ENCODE results near the gene MERTK. TPM values are rescaled to one million over a fixed set of nuclear protein-coding genes. Genes with fewer than 3 reads are reported as not detected.

Gene MERTK
- total RNA-seq, 1 experiment from 2014 or later = 14.5 TPM

DNA sequence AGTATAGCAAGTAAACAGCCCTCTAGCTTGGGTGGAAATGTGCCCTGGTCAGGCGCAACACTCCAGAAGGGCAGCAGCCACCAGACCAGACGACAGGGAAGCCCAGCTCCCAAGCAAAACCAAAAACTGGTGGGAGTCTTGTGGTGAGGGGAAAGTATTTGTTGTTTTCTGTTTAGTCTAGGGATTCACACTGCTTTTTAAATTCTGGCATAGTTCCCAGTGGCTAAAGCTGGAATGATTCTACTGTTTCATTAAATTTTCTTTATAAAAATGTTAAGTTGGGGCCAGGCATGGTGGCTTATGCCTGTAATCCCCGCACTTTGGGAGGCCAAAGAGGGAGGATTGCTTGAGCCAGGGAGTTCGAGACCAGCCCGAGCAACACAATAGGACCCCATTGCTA, 38.5 kb downstream of the MERTK start:
- intact Hi-C loops (cut with micrococcal nuclease; ENCODE audit: unreplicated experiment) = no loop called here
- no TSS peak for BruUV-seq (replicated peaks)

DNA sequence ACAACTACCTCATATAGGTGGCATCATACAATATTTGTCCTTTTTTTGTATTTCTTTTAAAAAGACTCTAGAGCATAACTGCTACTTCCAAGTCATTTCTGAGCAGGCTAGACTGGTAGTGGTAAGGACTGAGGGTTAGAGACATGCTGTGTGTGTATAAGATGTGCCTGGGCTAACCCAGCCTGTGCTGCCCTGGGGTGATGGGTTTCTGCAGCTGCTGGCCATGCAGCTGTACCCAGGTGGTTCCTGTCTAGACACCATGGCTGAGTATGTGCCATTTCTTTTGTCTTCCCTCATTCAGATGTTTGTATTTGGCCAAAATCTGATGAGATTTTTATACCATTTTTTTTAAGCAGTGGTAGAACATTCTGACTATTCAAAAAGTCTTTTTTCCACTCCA, 40.0 kb downstream of the MERTK start:
- Histone ChIP-seq H3K27ac (ENCODE audit: low read length) (no peak overlapping the region), H3K27me3 (ENCODE audit: control insufficient read depth, insufficient read depth, low read length) (no peaks in the 10 kb centered on the region), H3K4me1 (ENCODE audit: control insufficient read depth, insufficient read depth, low read length) (no peaks in the 10 kb centered on the region), H3K4me3 (ENCODE audit: low read depth in 2 of 2, low read length in 2 of 2) (no peak overlapping the region), H3K9me3 (ENCODE audit: control insufficient read depth, insufficient read depth, low read depth, low read length) (no peaks in the 10 kb centered on the region), H3K36me3 (ENCODE audit: control insufficient read depth, insufficient read depth, low read length) (no peaks in the 10 kb centered on the region)
- in situ Hi-C loops (cut with HindIII; ENCODE audit: low pct_unique_long_range_greater_than_20kb, low sequenced_read_pairs) (no loop called here), intact Hi-C loops (cut with micrococcal nuclease; ENCODE audit: unreplicated experiment) (no loop called here)
- DNase-seq (ENCODE audit: low read depth, low spot score) (no peak), ATAC-seq (0 out of 2 replicates have a peak, but pooled peaks have one; percentile 48)
- ChIA-PET CTCF (no interaction called here), POLR2A (no interaction called here)
- no TSS peak for BruUV-seq (replicated peaks)
- TF ChIP-seq POLR2AphosphoS5 (IDR thresholded peaks at IDR 0.05; ENCODE audit: low read depth, low read length) = no peak
- no peak for TF ChIP-seq TCF7L2 (IDR thresholded peaks at IDR 0.05; ENCODE audit: low read depth, low read length)
- TF ChIP-seq, protein P1, sequence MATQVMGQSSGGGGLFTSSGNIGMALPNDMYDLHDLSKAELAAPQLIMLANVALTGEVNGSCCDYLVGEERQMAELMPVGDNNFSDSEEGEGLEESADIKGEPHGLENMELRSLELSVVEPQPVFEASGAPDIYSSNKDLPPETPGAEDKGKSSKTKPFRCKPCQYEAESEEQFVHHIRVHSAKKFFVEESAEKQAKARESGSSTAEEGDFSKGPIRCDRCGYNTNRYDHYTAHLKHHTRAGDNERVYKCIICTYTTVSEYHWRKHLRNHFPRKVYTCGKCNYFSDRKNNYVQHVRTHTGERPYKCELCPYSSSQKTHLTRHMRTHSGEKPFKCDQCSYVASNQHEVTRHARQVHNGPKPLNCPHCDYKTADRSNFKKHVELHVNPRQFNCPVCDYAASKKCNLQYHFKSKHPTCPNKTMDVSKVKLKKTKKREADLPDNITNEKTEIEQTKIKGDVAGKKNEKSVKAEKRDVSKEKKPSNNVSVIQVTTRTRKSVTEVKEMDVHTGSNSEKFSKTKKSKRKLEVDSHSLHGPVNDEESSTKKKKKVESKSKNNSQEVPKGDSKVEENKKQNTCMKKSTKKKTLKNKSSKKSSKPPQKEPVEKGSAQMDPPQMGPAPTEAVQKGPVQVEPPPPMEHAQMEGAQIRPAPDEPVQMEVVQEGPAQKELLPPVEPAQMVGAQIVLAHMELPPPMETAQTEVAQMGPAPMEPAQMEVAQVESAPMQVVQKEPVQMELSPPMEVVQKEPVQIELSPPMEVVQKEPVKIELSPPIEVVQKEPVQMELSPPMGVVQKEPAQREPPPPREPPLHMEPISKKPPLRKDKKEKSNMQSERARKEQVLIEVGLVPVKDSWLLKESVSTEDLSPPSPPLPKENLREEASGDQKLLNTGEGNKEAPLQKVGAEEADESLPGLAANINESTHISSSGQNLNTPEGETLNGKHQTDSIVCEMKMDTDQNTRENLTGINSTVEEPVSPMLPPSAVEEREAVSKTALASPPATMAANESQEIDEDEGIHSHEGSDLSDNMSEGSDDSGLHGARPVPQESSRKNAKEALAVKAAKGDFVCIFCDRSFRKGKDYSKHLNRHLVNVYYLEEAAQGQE (IDR thresholded peaks at IDR 0.05; ENCODE audit: insufficient read depth in 1 of 2, low read depth in 2 of 2, low read length in 1 of 2) = no peak
- TF ChIP-seq, protein P2, sequence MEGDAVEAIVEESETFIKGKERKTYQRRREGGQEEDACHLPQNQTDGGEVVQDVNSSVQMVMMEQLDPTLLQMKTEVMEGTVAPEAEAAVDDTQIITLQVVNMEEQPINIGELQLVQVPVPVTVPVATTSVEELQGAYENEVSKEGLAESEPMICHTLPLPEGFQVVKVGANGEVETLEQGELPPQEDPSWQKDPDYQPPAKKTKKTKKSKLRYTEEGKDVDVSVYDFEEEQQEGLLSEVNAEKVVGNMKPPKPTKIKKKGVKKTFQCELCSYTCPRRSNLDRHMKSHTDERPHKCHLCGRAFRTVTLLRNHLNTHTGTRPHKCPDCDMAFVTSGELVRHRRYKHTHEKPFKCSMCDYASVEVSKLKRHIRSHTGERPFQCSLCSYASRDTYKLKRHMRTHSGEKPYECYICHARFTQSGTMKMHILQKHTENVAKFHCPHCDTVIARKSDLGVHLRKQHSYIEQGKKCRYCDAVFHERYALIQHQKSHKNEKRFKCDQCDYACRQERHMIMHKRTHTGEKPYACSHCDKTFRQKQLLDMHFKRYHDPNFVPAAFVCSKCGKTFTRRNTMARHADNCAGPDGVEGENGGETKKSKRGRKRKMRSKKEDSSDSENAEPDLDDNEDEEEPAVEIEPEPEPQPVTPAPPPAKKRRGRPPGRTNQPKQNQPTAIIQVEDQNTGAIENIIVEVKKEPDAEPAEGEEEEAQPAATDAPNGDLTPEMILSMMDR (IDR thresholded peaks at IDR 0.05) = no peak
- no peak for TF ChIP-seq SIN3A (IDR thresholded peaks at IDR 0.05; ENCODE audit: borderline replicate concordance, insufficient read depth, low read depth, low read length)

More for the DNA sequence above, 38.5 kb downstream of the MERTK start:
- ATAC-seq = no peak
- Histone ChIP-seq H3K4me1 (ENCODE audit: control insufficient read depth, insufficient read depth, low read length) (no peaks in the 10 kb centered on the region), H3K27me3 (ENCODE audit: control insufficient read depth, insufficient read depth, low read length) (no peaks in the 10 kb centered on the region), H3K4me3 (ENCODE audit: low read depth in 2 of 2, low read length in 2 of 2) (no peak overlapping the region), H3K36me3 (ENCODE audit: control insufficient read depth, insufficient read depth, low read length) (no peaks in the 10 kb centered on the region), H3K9me3 (ENCODE audit: control insufficient read depth, insufficient read depth, low read depth, low read length) (no peaks in the 10 kb centered on the region), H3K27ac (ENCODE audit: low read length) (no peak overlapping the region)
- in situ Hi-C loops (cut with HindIII; ENCODE audit: low pct_unique_long_range_greater_than_20kb, low sequenced_read_pairs) = no loop called here
- ChIA-PET CTCF (no interaction called here), POLR2A (no interaction called here)
- TF ChIP-seq POLR2AphosphoS5 (IDR thresholded peaks at IDR 0.05; ENCODE audit: low read depth, low read length) = no peak
- TF ChIP-seq, protein P1 (IDR thresholded peaks at IDR 0.05; ENCODE audit: insufficient read depth in 1 of 2, low read depth in 2 of 2, low read length in 1 of 2) = no peak
- no peak for DNase-seq (ENCODE audit: low read depth, low spot score)
